ENCODE data around the gene STK17A. TPM values are rescaled to one million over a fixed set of nuclear protein-coding genes. Genes with fewer than 3 reads are reported as not detected.

Gene STK17A
- total and polyA plus RNA-seq, 5 donors = 15.7 to 43.3 (median 32.7) TPM

Other genes with a start within 250 kb of the STK17A start
- 10 to 100 TPM; 53.3 to 66.3 (median 60.6) TPM for gene COA1, start 146.4 kb downstream of the STK17A start, total RNA-seq
- 78.6 TPM for gene COA1, start 146.4 kb downstream of the STK17A start, polyA plus RNA-seq
- gene BLVRA, start 175.6 kb downstream of the STK17A start, total RNA-seq = 10 to 100 TPM; 29.5 to 50.9 (median 44.4) TPM
- 57.4 TPM for gene BLVRA, start 175.6 kb downstream of the STK17A start, polyA plus RNA-seq